ENCODE results near the gene TNFRSF6B.

The TNFRSF6B gene

GRCh38 chr20:63737945-63738686, 41.7 kb downstream of the TNFRSF6B start:
- no peak for DNase-seq (ENCODE audit: low read depth, low spot score)

- peak; percentile 82 for DNase-seq (ENCODE audit: low read depth, low spot score)
Observed at GRCh38 chr20:63738687-63739129, 42.3 kb downstream of the TNFRSF6B start.

GRCh38 chr20:63739130-63740069, 42.9 kb downstream of the TNFRSF6B start, which contains the start of gene SLC2A4RG:
Gene SLC2A4RG, plus strand, starts transcription at chr20:63739776. Its CDS starts 137 bp downstream, at chr20:63739913.
- DNase-seq (ENCODE audit: low read depth, low spot score): no peak

- no peak for DNase-seq (ENCODE audit: low read depth, low spot score)
Observed at GRCh38 chr20:63740070-63740626, 43.7 kb downstream of the TNFRSF6B start.

- DNase-seq (ENCODE audit: low read depth, low spot score): peak; percentile 87
Observed at GRCh38 chr20:63740627-63741353, 44.3 kb downstream of the TNFRSF6B start.

GRCh38 chr20:63741354-63741675, 44.9 kb downstream of the TNFRSF6B start:
- DNase-seq (ENCODE audit: low read depth, low spot score): no peak

- no peak for DNase-seq (ENCODE audit: low read depth, low spot score)
Observed at GRCh38 chr20:63741676-63742380, 45.4 kb downstream of the TNFRSF6B start.

- DNase-seq (ENCODE audit: low read depth, low spot score): no peak
Observed at GRCh38 chr20:63742381-63743024, 46.1 kb downstream of the TNFRSF6B start.

- no peak for DNase-seq (ENCODE audit: low read depth, low spot score)
Observed at GRCh38 chr20:63743210-63743970, 46.9 kb downstream of the TNFRSF6B start.

- DNase-seq (ENCODE audit: low read depth, low spot score): no peak
Observed at GRCh38 chr20:63744158-63744557, 47.7 kb downstream of the TNFRSF6B start.

- DNase-seq (ENCODE audit: low read depth, low spot score): no peak
Observed at GRCh38 chr20:63744574-63745423, 48.3 kb downstream of the TNFRSF6B start.

GRCh38 chr20:63745424-63745805, 49.0 kb downstream of the TNFRSF6B start:
- DNase-seq (ENCODE audit: low read depth, low spot score): no peak

GRCh38 chr20:63745961-63746731, 49.7 kb downstream of the TNFRSF6B start:
- no peak for DNase-seq (ENCODE audit: low read depth, low spot score)

- no peak for DNase-seq (ENCODE audit: low read depth, low spot score)
Observed at GRCh38 chr20:63746751-63747315, 50.4 kb downstream of the TNFRSF6B start.

GRCh38 chr20:63747622-63748069, 51.2 kb downstream of the TNFRSF6B start:
- no peak for DNase-seq (ENCODE audit: low read depth, low spot score)
